AG04450 (cell line): ENCODE measurements around the gene TAB2. TPM values are rescaled to one million over a fixed set of nuclear protein-coding genes. Genes with fewer than 3 reads are reported as not detected.

Experiments used
- CTCF ChIA-PET: fragments of 300-600, 350-600 bp; formaldehyde crosslinking; extraction: SDS; loops from one replicate; lab custom pipeline; 2022; ENCODE audit warnings: antibody characterized with exemption, inconsistent platforms; lab: Charles Lee
- POLR2A ChIA-PET: fragments of 350-600 bp; formaldehyde crosslinking; extraction: SDS; loops from one replicate; lab custom pipeline; 2021; ENCODE audit warnings: antibody characterized with exemption, inconsistent platforms; lab: Yijun Ruan, JAX
- DNase-seq: peaks from one replicate; pipeline ENCODE4 v3.0.0-alpha.2; 2011; ENCODE audit warnings: low read depth, low spot score
- H3K27ac ChIP-seq: one replicate; pipeline ENCODE4 v1.5.1; 2012; ENCODE audit warnings: low read depth, low read length, control low read depth
- H3K27me3 ChIP-seq: one replicate; pipeline ENCODE4 v1.6.0; 2012; ENCODE audit warnings: low read length; ENCODE audit not compliant: control insufficient read depth, insufficient read depth
- H3K4me3 ChIP-seq: 2 replicates; pipeline ENCODE4 v1.5.1; 2011; ENCODE audit warnings: mild to moderate bottlenecking, low read depth, low read length, control low read depth
- H3K9me3 ChIP-seq: 2 replicates; pipeline ENCODE4 v1.5.1; 2012; ENCODE audit warnings: low read length; ENCODE audit not compliant: control insufficient read depth, insufficient read depth
- polyA plus RNA-seq: library from polyadenylated mRNA; depleted of rRNA; stranded (reverse); fragments of >200 nt; gene quantifications from 2 replicates; pipeline ENCODE4 v1.2.3, GENCODE V29; 2011
- TF ChIP-seq, protein P1 (sequence below): IDR thresholded peaks from 2 replicates; pipeline ENCODE4 v1.5.1; 2011; ENCODE audit warnings: low read depth, low read length, control low read depth, inconsistent platforms

TAB2 gene
- polyA plus RNA-seq, 1 experiment, result 61.1 TPM

- no peak overlapping the region for H3K4me3 ChIP-seq
- TF ChIP-seq, protein P1, sequence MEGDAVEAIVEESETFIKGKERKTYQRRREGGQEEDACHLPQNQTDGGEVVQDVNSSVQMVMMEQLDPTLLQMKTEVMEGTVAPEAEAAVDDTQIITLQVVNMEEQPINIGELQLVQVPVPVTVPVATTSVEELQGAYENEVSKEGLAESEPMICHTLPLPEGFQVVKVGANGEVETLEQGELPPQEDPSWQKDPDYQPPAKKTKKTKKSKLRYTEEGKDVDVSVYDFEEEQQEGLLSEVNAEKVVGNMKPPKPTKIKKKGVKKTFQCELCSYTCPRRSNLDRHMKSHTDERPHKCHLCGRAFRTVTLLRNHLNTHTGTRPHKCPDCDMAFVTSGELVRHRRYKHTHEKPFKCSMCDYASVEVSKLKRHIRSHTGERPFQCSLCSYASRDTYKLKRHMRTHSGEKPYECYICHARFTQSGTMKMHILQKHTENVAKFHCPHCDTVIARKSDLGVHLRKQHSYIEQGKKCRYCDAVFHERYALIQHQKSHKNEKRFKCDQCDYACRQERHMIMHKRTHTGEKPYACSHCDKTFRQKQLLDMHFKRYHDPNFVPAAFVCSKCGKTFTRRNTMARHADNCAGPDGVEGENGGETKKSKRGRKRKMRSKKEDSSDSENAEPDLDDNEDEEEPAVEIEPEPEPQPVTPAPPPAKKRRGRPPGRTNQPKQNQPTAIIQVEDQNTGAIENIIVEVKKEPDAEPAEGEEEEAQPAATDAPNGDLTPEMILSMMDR, result no peak
- DNase-seq, result no peak
- H3K9me3 ChIP-seq, result no peaks in the 10 kb centered on the region; the same call in 1 of the 2 replicates
- POLR2A ChIA-PET, result no interaction called here
- no peak overlapping the region for H3K27ac ChIP-seq
- no peaks in the 10 kb centered on the region for H3K27me3 ChIP-seq
- CTCF ChIA-PET, result interaction anchor here (1.4 to 2.3 kb wide), 2 partner anchors 13 to 72 kb away, joined by 5 read pairs; no protein-coding TSS in a partner anchor
These were observed 127.6 kb downstream of the TAB2 start for GRCh38 chr6:149445095-149445466.

DNA sequence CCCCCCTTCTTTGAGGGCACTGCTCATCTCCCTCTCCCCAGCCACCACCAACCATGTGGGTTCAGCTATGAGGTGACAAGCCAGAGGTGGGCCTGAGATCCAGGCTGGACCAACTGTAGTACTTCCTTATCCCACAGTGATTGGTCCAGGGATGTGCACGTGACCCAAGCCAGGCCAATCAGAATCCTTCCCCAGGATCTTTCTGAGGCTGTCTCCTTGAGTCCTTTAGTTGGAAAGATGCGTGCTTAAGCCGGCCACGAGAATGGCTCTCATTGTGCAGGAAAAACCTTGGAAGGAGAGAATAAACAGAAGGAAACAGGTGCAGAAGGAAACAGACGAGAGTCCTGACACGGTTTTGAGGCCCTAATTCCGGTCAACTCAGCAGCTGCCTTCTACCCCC lies 128.1 kb downstream of the TAB2 start:
- no peak overlapping the region for H3K4me3 ChIP-seq
- no peaks in the 10 kb centered on the region for H3K27me3 ChIP-seq
- no peaks in the 10 kb centered on the region; the same call in 1 of the 2 replicates for H3K9me3 ChIP-seq
- DNase-seq, result no peak
- TF ChIP-seq, protein P1, result no peak
- POLR2A ChIA-PET, result no interaction called here
- H3K27ac ChIP-seq, result no peak overlapping the region
- CTCF ChIA-PET, result interaction anchor here (1.1 to 2.3 kb wide), 3 partner anchors 14 to 72 kb away, joined by 5 to 7 read pairs (median 5); no protein-coding TSS in a partner anchor

DNA sequence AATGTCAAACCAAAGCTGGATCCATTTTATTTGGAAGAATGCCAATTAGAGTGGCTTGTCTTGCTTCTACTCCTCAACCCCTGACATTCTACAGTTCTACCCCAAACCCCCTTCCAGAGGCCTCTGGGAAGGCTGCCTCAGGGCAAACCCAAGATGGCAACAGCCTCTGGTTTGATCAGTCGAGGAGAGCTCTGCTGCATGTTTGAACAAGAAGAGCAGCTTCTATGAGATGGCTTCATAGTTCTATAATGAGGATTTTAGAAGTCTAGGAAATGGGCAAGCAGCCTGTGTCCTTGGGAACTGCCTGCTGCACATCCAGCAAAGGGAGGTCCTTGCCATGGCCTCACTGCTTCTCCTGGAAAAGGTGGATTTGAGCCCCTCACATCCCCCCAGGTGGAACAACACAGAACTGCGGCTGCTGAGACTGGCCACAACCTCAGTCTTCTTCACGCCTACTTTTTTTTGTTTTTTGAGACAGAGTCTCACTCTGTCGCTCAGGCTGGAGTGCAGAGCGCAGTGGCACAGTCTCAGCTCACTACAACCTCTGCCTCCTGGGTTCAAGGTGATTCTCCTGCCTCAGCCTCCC lies 129.4 kb downstream of the TAB2 start:
- Histone ChIP-seq H3K9me3 (no peaks in the 10 kb centered on the region; the same call in 1 of the 2 replicates), H3K4me3 (no peak overlapping the region), H3K27ac (no peak overlapping the region), H3K27me3 (no peaks in the 10 kb centered on the region)
- CTCF ChIA-PET, result interaction anchor here (1.1 to 2.3 kb wide), 2 partner anchors 15 to 71 kb away, joined by 5 to 7 read pairs; no protein-coding TSS in a partner anchor
- POLR2A ChIA-PET, result no interaction called here
- DNase-seq, result no peak
- TF ChIP-seq, protein P1, result no peak

DNA sequence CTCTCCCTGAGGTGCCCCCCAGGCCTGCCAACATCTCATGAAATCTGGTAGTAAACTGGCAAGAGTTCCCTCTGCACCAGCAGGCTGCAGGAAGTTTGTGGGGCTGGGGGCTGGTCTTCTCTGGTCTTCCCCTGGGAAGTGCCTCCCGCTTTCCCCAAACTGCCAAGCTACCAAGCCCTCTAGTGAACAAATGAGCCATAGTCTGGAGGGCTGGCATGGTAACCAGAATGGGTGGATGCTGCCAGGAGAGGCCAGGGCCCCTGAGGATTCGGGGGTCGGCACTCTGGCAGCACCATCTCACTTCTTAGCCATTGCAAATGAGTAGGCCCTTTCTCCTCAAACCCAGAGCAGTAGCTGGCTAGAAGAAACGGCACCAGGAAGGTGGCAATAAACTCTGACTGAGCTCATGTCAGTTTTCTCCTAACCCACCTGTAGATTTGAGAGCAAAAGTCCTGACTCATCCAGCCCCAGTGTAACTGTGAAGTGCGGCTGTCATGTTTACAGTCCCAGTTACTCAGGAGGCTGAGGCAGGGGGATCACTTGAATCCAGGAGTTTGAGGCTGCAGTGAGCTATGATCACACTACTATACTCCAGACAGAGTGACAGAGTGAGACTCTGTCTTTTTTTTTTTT lies 131.4 kb downstream of the TAB2 start:
- ChIA-PET POLR2A (no interaction called here), CTCF (interaction anchor here (1.3 kb wide), 1 partner anchor 17 kb away, joined by 3 read pairs; no protein-coding TSS in a partner anchor)
- TF ChIP-seq, protein P1, result no peak
- DNase-seq, result no peak
- H3K27ac ChIP-seq, result no peak overlapping the region
- H3K27me3 ChIP-seq, result no peaks in the 10 kb centered on the region
- no peak overlapping the region for H3K4me3 ChIP-seq
- H3K9me3 ChIP-seq, result no peaks in the 10 kb centered on the region; the same call in 1 of the 2 replicates
